AG04450 (cell line): ENCODE results near the gene PERM1. TPM values are rescaled to one million over a fixed set of nuclear protein-coding genes. Genes with fewer than 3 reads are reported as not detected.
A peak's percentile ranks its signal among the peaks of the same experiment; 100 is the strongest.
"Not testable (repeated sequence)": the region's sequence is repeated elsewhere in the genome, so short reads cannot be mapped to it uniquely, and the experiment has no call there.

ENCODE experiments used
- CTCF ChIA-PET: fragments of 300-600, 350-600 bp; formaldehyde crosslinking; extraction: SDS; loops from one replicate; lab custom pipeline; 2022; ENCODE audit warnings: antibody characterized with exemption, inconsistent platforms; lab: Charles Lee
- POLR2A ChIA-PET: fragments of 350-600 bp; formaldehyde crosslinking; extraction: SDS; loops from one replicate; lab custom pipeline; 2021; ENCODE audit warnings: antibody characterized with exemption, inconsistent platforms; lab: Yijun Ruan, JAX
- DNase-seq: peaks from one replicate; pipeline ENCODE4 v3.0.0-alpha.2; 2011; ENCODE audit warnings: low read depth, low spot score
- H3K27ac ChIP-seq: one replicate; pipeline ENCODE4 v1.5.1; 2012; ENCODE audit warnings: low read depth, low read length, control low read depth
- H3K27me3 ChIP-seq: one replicate; pipeline ENCODE4 v1.6.0; 2012; ENCODE audit warnings: low read length; ENCODE audit not compliant: control insufficient read depth, insufficient read depth
- H3K4me3 ChIP-seq: 2 replicates; pipeline ENCODE4 v1.5.1; 2011; ENCODE audit warnings: mild to moderate bottlenecking, low read depth, low read length, control low read depth
- H3K9me3 ChIP-seq: 2 replicates; pipeline ENCODE4 v1.5.1; 2012; ENCODE audit warnings: low read length; ENCODE audit not compliant: control insufficient read depth, insufficient read depth
- polyA plus RNA-seq: library from polyadenylated mRNA; depleted of rRNA; stranded (reverse); fragments of >200 nt; gene quantifications from 2 replicates; pipeline ENCODE4 v1.2.3, GENCODE V29; 2011
- TF ChIP-seq, protein P1 (sequence below): IDR thresholded peaks from 2 replicates; pipeline ENCODE4 v1.5.1; 2011; ENCODE audit warnings: low read depth, low read length, control low read depth, inconsistent platforms

Gene PERM1
- polyA plus RNA-seq, 1 experiment = not detected

DNA sequence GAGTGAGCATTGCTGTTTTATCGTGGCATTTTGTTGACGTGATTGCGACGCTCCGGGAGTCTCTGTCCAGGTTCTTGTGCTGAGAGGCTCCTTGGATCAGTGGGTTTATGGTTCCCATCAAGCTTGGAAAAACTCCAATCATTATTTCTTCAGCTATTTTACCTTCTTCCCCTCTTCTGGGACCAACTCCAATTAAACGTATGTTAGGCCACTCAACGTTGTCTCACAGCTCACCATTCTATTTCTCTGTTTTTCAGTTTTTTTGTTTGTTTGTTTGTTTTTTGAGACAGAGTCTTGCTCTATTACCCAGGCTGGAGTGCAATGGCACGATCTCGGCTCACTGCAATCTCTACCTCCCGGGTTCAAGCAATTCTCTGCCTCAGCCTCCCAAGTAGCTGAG is 10.0 kb upstream of the PERM1 start:
- TF ChIP-seq, protein P1, sequence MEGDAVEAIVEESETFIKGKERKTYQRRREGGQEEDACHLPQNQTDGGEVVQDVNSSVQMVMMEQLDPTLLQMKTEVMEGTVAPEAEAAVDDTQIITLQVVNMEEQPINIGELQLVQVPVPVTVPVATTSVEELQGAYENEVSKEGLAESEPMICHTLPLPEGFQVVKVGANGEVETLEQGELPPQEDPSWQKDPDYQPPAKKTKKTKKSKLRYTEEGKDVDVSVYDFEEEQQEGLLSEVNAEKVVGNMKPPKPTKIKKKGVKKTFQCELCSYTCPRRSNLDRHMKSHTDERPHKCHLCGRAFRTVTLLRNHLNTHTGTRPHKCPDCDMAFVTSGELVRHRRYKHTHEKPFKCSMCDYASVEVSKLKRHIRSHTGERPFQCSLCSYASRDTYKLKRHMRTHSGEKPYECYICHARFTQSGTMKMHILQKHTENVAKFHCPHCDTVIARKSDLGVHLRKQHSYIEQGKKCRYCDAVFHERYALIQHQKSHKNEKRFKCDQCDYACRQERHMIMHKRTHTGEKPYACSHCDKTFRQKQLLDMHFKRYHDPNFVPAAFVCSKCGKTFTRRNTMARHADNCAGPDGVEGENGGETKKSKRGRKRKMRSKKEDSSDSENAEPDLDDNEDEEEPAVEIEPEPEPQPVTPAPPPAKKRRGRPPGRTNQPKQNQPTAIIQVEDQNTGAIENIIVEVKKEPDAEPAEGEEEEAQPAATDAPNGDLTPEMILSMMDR = no peak
- Histone ChIP-seq H3K27me3 (peaks cover 4% of the 10 kb centered on the region), H3K4me3 (no peak overlapping the region), H3K27ac (no peak overlapping the region), H3K9me3 (peaks cover 23% of the 10 kb centered on the region)
- DNase-seq = no peak
- ChIA-PET POLR2A (no interaction called here), CTCF (interaction anchor here (0.6 to 1.1 kb wide), 2 partner anchors 7 to 72 kb away, joined by 3 to 8 read pairs; no protein-coding TSS in a partner anchor)

DNA sequence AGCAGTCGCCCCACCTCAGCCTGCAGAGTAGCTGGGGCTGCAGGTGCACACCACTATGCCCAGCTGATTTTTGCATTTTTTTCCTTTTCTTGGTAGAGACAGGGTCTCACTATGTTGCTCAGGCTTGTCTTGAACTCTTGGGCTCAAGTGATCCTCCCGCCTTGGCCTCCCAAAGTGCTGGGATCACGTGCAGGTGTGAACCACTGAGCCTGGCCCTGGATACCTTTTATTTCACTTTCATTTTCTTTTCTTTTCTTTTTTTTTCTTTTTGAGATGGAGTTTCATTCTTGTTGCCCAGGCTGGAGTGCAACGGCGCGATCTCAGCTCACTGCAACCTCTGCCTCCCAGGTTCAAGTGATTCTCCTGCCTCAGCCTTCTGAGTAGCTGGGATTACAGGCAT is 9.4 kb upstream of the PERM1 start:
- DNase-seq, POLR2A ChIA-PET, H3K27ac ChIP-seq, H3K27me3 ChIP-seq, H3K4me3 ChIP-seq: not testable (repeated sequence)
- CTCF ChIA-PET = interaction anchor here (0.6 kb wide), 1 partner anchor 73 kb away, joined by 3 read pairs; no protein-coding TSS in a partner anchor
- peaks cover 23% of the 10 kb centered on the region for H3K9me3 ChIP-seq

DNA sequence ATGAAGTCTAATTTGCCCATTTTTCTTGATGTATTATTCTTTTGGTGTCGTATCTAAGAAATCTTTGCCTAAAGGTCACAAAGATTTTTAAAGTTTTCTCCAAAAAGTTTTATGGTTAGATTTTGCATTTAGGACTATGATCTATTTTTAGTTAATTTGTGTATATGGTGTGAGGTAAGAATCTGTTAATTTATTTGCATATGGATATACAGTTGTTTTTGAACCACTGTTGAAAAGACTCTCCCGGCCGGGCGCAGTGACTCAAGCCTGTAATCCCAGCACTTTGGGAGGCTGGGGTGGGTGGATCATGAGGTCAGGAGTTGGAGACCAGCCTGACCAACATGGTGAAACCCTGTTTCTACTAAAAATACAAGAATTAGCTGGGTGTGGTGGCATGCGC is 6.2 kb upstream of the PERM1 start:
- DNase-seq, H3K4me3 ChIP-seq, CTCF ChIA-PET, H3K27ac ChIP-seq, POLR2A ChIA-PET: not testable (repeated sequence)
- Histone ChIP-seq H3K9me3 (peaks cover 16% of the 10 kb centered on the region), H3K27me3 (peaks cover 14% of the 10 kb centered on the region)

DNA sequence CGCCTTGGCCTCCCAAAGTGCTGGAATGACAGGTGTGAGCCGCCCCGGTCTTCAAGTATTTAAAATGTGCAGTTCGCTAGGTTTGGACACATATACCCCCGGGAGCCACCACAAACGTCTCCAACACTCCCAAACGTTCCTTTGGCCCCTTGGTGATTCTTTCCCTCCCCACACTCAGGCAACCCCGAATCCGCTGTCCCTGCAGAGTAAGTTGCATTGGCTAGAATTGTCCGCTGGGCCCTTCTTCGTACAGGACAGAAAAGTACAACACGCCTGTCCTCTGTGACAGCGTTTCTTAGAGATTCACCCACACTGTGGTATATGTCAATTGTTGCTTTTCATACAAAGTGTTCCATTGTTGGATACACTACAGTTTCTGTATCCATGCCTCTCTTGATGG is 3.2 kb upstream of the PERM1 start:
- ChIA-PET CTCF (interaction anchor here (0.9 to 1.8 kb wide), 10 partner anchors 7 to 79 kb away, joined by 3 to 15 read pairs (median 4); no protein-coding TSS in a partner anchor), POLR2A (no interaction called here)

DNA sequence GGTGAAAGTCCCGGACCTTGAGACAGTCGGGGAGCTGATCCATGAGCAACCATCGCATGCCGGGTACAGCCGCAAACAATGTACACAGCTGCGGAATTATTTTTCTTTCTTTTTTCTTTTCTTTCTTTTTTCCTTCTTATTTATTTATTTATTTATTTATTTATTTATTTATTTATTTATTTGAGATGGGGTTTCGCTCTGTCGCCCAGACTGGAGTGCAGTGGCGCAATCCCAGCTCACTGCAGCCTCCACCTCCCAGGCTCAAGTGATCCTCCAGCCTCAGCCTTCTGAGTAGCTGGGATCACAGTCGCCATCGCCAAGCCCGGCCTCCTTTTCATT is 2.6 kb upstream of the PERM1 start:
- H3K27ac ChIP-seq = no peak overlapping the region
- ChIA-PET CTCF (interaction anchor here (0.6 to 2.1 kb wide), 18 partner anchors 8 to 308 kb away, joined by 3 to 15 read pairs (median 4); partner anchors contain the start of gene NOC2L), POLR2A (no interaction called here)
- H3K4me3 ChIP-seq = peak overlapping the region; percentile 17
- H3K27me3 ChIP-seq = peaks cover 35% of the 10 kb centered on the region
- TF ChIP-seq, protein P1 = no peak
- no peaks in the 10 kb centered on the region; the same call in 1 of the 2 replicates for H3K9me3 ChIP-seq
- DNase-seq = no peak

More for the DNA sequence above, 3.2 kb upstream of the PERM1 start:
- Histone ChIP-seq H3K4me3 (no peak overlapping the region), H3K9me3 (no peaks in the 10 kb centered on the region; the same call in 1 of the 2 replicates), H3K27ac (no peak overlapping the region), H3K27me3 (peaks cover 35% of the 10 kb centered on the region)
- TF ChIP-seq, protein P1 = no peak
- DNase-seq = no peak

DNA sequence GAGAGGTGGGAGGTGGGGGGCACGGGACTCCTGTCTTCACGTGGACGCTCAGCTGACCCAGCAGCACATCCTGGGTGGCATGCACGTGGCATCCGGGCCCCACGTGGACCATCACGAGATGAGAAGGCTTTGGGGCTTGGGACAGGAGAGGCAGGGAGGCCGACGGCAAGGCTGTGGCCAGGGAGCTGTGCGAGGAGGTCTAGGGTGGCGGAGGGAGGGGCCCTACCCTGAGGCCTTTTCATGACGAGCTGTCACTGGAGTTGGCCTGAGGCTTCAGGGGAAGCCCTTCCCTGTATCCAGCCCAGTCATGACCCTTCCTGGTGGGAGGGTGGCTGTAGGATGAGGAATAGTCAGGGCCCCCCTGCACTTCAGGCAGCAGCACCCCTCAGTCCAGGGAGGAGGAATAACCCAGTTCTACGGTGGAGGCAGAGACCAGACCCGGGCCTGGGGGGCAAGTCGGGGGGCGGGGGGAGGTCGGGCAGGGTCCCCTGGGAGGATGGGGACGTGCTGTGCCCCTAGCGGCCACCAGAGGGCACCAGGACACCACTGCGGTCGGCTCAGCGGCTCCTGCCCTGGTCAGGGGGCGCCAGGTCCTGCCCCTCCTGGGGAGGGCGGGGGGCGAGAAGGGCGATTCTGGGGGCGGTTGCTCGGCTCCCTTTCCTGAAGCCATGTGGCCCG is 2.0 kb upstream of the PERM1 start:
- DNase-seq = no peak
- Histone ChIP-seq H3K27ac (no peak overlapping the region), H3K4me3 (peak overlapping the region; percentile 17), H3K27me3 (peaks cover 35% of the 10 kb centered on the region), H3K9me3 (no peaks in the 10 kb centered on the region; the same call in 1 of the 2 replicates)
- TF ChIP-seq, protein P1 = peak; percentile 78
- ChIA-PET POLR2A (no interaction called here), CTCF (interaction anchor here (0.5 to 2.1 kb wide), 22 partner anchors 8 to 309 kb away, joined by 3 to 15 read pairs (median 4); partner anchors contain the start of gene NOC2L)
